ENCODE measurements around the gene STAB1. TPM values are rescaled to one million over a fixed set of nuclear protein-coding genes. Genes with fewer than 3 reads are reported as not detected.

Gene STAB1
- total and polyA plus RNA-seq, 2 experiments from 2014 or later = 0.90 to 1.9 TPM

DNA sequence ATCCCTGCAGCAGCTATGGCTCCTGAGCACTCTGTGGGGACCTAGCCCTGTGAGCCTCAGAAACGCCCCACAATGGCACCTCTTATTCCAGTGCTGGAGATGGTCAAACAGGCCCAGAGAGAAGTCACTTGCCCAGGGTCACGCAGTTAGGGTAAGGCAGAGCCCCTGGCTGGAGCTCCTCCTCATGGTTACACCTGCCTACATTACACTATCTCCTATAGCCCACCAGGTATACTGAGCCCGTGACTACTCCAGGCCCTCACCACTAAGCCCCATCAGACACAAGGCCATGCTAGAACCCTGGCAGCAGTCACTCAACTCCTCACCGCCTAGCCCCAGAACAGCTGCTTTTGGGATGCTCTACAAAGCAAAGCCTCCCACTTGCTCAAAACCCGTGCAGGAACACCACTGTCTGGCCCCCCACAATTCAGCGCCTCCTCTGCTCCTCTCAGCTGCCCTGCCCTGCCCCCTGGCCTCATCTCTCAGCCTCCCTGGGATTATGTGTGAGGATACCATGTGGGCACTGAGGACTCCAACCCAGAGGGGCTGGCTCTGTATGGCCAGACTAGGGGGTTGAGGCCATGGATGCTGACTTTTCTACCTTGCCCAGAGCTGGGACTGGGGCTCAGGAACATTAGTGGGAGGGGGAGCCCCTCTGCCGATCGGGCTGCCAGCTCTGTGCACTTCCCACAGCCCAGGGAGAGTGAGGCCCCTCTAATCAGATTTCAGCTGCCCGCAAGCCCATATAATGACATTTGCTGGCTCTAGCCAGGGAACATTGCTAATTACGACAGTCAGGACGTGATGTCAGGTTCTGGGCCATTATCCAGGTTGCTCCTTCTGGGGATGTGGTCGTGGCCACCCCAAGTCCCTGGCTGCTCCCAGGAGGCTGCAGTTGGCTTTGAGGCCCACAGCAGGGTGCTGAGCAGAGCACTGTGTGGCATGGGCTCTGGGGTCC is 34.5 kb downstream of the STAB1 start:
- Histone ChIP-seq H4K20me1 (replicated peaks; ENCODE audit: insufficient read depth) (peaks cover 16% of the 10 kb centered on the region), H3K4me2 (no peak overlapping the region), H3K4me3 (no peak overlapping the region), H3K79me2 (replicated peaks; ENCODE audit: insufficient read depth) (peaks cover 31% of the 10 kb centered on the region), H3K27ac (ENCODE audit: low read depth) (no peak overlapping the region), H3K9me2 (ENCODE audit: insufficient read depth) (no peaks in the 10 kb centered on the region), H3K4me1 (ENCODE audit: insufficient read depth) (peaks cover 13% of the 10 kb centered on the region), H3K27me3 (ENCODE audit: insufficient read depth) (no peaks in the 10 kb centered on the region), H2AFZ (no peak overlapping the region), H3F3A (replicated peaks; ENCODE audit: low read depth) (peaks cover 6% of the 10 kb centered on the region), H3K36me3 (ENCODE audit: insufficient read depth) (peaks cover 10% of the 10 kb centered on the region; the same call in 1 of the 2 replicates)
- Mint-ChIP-seq H3K36me3 (ENCODE audit: low read depth) (peaks cover 44% of the 10 kb centered on the region), H3K27ac (no peak overlapping the region), H3K4me1 (peaks cover 14% of the 10 kb centered on the region), H3K9me3 (no peaks in the 10 kb centered on the region), H3K4me3 (no peak overlapping the region), H3K27me3 (ENCODE audit: insufficient read depth, low read depth, poor library complexity) (peaks cover 8% of the 10 kb centered on the region)
- TF ChIP-seq JUNB (IDR thresholded peaks at IDR 0.05; ENCODE audit: unreplicated experiment) (no peak), ZNF114 (CRISPR knock-in tag; IDR thresholded peaks at IDR 0.05) (no peak), POLR2AphosphoS5 (IDR thresholded peaks at IDR 0.05; ENCODE audit: low read depth) (no peak), EZH2phosphoT487 (IDR thresholded peaks at IDR 0.05; ENCODE audit: unreplicated experiment) (no peak), STAT1 (IDR thresholded peaks at IDR 0.05; ENCODE audit: unreplicated experiment) (no peak), NANOG (IDR thresholded peaks at IDR 0.05; ENCODE audit: borderline replicate concordance) (no peak), EZH2 (IDR thresholded peaks at IDR 0.05; ENCODE audit: low read depth, unreplicated experiment) (no peak), CREB1 (CRISPR knock-in tag; IDR thresholded peaks at IDR 0.05; ENCODE audit: low read depth) (no peak)
- TF ChIP-seq, protein P1, sequence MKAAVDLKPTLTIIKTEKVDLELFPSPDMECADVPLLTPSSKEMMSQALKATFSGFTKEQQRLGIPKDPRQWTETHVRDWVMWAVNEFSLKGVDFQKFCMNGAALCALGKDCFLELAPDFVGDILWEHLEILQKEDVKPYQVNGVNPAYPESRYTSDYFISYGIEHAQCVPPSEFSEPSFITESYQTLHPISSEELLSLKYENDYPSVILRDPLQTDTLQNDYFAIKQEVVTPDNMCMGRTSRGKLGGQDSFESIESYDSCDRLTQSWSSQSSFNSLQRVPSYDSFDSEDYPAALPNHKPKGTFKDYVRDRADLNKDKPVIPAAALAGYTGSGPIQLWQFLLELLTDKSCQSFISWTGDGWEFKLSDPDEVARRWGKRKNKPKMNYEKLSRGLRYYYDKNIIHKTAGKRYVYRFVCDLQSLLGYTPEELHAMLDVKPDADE (IDR thresholded peaks at IDR 0.05) = no peak
- TF ChIP-seq, protein P2, sequence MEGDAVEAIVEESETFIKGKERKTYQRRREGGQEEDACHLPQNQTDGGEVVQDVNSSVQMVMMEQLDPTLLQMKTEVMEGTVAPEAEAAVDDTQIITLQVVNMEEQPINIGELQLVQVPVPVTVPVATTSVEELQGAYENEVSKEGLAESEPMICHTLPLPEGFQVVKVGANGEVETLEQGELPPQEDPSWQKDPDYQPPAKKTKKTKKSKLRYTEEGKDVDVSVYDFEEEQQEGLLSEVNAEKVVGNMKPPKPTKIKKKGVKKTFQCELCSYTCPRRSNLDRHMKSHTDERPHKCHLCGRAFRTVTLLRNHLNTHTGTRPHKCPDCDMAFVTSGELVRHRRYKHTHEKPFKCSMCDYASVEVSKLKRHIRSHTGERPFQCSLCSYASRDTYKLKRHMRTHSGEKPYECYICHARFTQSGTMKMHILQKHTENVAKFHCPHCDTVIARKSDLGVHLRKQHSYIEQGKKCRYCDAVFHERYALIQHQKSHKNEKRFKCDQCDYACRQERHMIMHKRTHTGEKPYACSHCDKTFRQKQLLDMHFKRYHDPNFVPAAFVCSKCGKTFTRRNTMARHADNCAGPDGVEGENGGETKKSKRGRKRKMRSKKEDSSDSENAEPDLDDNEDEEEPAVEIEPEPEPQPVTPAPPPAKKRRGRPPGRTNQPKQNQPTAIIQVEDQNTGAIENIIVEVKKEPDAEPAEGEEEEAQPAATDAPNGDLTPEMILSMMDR (conservative IDR thresholded peaks at IDR 0.05; ENCODE audit: low read depth in 2 of 2) = no peak
- TF ChIP-seq, protein P3, sequence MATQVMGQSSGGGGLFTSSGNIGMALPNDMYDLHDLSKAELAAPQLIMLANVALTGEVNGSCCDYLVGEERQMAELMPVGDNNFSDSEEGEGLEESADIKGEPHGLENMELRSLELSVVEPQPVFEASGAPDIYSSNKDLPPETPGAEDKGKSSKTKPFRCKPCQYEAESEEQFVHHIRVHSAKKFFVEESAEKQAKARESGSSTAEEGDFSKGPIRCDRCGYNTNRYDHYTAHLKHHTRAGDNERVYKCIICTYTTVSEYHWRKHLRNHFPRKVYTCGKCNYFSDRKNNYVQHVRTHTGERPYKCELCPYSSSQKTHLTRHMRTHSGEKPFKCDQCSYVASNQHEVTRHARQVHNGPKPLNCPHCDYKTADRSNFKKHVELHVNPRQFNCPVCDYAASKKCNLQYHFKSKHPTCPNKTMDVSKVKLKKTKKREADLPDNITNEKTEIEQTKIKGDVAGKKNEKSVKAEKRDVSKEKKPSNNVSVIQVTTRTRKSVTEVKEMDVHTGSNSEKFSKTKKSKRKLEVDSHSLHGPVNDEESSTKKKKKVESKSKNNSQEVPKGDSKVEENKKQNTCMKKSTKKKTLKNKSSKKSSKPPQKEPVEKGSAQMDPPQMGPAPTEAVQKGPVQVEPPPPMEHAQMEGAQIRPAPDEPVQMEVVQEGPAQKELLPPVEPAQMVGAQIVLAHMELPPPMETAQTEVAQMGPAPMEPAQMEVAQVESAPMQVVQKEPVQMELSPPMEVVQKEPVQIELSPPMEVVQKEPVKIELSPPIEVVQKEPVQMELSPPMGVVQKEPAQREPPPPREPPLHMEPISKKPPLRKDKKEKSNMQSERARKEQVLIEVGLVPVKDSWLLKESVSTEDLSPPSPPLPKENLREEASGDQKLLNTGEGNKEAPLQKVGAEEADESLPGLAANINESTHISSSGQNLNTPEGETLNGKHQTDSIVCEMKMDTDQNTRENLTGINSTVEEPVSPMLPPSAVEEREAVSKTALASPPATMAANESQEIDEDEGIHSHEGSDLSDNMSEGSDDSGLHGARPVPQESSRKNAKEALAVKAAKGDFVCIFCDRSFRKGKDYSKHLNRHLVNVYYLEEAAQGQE (IDR thresholded peaks at IDR 0.05; ENCODE audit: unreplicated experiment) = no peak
- DNase-seq (ENCODE audit: low spot score) (no peak), ATAC-seq (no peak)
